GM21381 (cell line): Measurements from ENCODE around the gene ATOH1.
A peak's percentile ranks its signal among the peaks of the same experiment; 100 is the strongest.

Experiments used
- ATAC-seq: cut with Tn5 transposase; IDR thresholded peaks from one replicate; pipeline ENCODE4 v1.9.1; 2021; ENCODE audit warnings: mild to moderate bottlenecking, moderate library complexity; ENCODE audit not compliant: unreplicated experiment

ATOH1 gene, protein sequence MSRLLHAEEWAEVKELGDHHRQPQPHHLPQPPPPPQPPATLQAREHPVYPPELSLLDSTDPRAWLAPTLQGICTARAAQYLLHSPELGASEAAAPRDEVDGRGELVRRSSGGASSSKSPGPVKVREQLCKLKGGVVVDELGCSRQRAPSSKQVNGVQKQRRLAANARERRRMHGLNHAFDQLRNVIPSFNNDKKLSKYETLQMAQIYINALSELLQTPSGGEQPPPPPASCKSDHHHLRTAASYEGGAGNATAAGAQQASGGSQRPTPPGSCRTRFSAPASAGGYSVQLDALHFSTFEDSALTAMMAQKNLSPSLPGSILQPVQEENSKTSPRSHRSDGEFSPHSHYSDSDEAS

DNA sequence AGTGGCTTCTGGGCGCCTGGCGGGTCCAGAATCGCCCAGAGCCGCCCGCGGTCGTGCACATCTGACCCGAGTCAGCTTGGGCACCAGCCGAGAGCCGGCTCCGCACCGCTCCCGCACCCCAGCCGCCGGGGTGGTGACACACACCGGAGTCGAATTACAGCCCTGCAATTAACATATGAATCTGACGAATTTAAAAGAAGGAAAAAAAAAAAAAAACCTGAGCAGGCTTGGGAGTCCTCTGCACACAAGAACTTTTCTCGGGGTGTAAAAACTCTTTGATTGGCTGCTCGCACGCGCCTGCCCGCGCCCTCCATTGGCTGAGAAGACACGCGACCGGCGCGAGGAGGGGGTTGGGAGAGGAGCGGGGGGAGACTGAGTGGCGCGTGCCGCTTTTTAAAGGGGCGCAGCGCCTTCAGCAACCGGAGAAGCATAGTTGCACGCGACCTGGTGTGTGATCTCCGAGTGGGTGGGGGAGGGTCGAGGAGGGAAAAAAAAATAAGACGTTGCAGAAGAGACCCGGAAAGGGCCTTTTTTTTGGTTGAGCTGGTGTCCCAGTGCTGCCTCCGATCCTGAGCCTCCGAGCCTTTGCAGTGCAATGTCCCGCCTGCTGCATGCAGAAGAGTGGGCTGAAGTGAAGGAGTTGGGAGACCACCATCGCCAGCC, at the start of gene ATOH1:
ATOH1 (plus strand) TSS at position 422 of the 663 bp plus-strand sequence; CDS start at position 596, 174 bp downstream.
- no peak for ATAC-seq

DNA sequence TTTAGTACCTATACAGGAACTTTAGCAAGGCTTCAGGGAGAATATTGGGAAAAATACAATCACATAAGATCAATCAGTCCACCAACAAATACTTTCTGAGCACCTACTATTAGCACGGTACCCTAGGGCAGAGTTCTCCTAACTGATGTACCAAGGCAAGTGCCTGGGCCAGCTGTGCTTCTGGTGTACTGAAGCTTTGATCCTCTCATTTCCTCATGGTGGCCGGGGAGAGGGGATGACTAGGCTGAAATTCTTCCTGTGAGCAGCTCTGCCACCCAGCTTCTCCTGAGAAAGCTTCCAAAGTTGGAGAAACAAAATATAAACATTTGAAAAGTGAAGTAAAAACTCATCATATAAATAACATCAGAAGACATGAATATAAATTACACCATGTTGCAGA, 49.3 kb upstream of the ATOH1 start:
- no peak for ATAC-seq

DNA sequence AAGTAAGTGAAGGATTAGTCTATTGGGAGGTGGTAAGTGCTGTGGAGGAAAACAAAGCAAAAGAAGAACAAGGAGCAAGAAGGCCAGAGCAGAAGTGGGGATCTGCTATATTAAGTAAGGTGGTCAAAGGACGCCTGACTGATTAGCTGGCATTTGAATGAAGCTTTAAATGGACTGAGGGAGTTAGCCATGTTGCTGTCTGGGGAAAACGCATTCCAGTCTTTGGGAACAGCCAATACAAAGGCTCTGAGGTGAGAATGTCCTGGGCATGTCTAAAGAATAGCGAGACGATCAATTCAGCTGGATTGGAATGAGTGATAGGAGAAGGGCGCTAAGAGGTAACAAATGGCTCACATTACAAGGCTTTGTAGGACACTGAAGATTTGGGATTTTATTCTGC, 48.5 kb upstream of the ATOH1 start:
- no peak for ATAC-seq

DNA sequence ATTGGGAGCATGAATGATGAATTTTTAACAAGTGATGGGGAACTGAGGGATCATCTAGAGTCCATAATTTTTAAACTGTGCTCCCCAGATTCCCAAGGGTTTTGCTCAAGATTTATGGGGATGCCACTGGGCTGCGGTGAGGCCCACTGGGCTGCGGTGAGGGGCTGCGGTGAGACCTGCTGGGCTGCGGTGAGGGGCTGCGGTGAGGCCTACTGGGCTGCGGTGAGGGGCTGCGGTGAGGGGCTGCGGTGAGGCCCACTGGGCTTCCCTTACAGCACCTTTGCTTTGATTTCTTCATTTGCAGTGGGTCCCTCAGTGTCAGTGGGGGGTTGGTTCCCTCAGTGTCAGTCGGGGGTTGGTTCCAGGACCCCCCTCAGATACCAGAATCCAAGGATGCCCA, 47.4 kb upstream of the ATOH1 start:
- no peak for ATAC-seq

DNA sequence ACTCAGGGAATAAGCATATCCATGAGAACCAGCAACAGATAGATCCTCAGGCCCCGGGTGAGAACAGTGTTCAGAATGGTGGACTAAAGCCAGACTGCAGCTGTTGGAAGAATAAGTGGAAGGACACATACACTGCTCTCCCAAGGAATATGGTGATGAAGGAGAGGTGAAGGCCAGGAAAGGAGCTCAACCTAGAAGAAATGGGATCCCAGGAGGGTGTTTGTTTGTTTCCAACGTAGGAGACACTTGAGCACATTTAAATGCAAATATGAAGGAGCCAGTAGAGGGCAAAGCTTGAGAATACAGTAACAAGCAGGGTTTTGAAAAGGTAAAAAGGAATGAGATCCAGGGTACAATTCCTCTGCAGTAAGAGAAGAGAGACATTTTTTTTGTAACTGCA, 42.4 kb upstream of the ATOH1 start:
- ATAC-seq, result no peak

DNA sequence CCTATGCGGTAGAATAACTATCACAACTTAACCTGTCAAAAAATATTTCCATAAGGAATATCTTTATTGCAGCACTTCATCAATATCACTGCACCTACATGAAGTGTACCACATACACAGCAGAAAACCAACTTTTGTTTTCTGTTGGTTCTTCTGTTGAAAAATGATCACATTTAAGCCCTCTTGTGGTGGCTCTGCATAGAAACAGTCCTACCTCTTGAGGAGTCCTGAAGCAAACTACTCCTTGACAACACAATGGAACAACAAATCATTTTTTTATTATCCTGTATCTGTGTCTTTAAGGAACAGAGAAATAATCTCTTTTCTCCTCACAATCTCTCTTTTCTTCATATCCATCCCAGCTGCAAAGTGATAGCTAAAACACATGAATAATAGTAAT, 39.8 kb upstream of the ATOH1 start:
- ATAC-seq, result no peak

DNA sequence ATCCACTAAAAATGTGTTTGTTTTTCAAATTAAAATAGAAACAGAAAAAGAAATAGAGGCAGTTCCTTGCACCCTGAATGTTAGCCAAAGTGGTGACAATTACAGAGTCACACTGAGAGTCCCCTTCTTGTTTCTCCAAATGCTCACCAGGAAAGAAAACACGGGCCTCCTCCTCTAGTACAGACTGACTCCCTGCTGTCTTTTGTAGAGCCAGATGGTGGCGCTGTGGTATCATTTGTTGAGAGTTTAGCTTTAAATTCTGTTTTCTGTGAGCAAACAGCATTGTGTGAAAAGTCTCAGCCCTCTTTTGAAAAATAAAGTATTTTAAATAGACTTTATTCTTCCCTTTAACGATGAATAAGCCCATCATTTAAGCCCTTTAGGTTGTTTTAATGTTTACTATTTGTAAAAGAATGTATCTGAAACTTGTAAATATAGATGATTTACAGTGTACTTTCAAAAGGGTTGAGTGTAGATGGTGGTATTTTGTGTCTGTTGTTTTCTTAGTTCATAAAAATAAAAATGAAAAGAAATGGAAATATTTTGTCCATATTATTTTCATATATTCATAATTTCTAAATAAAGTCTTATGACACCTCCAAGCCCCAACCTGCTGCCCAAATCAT, 36.9 kb upstream of the ATOH1 start:
- ATAC-seq, result peak; percentile 84

DNA sequence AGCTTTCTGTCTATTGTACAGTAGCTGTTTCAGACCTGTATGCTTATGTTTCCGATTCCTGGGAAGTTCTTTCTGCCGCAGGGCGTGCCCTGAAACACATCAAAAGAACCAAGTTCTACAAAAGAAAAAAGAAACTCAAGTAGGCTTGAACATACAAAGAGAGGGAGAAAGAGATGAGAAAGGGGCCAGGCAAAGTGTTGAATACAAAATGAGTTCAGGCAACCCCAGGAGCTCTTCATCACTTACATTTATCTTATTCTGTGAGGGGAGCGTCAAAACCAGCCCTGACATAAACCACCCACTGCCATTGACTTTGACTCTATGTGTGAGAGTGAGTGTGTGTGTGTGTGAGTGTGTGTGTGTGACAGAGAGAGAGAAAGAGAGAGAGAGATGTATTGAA, 26.5 kb upstream of the ATOH1 start:
- ATAC-seq, result no peak

DNA sequence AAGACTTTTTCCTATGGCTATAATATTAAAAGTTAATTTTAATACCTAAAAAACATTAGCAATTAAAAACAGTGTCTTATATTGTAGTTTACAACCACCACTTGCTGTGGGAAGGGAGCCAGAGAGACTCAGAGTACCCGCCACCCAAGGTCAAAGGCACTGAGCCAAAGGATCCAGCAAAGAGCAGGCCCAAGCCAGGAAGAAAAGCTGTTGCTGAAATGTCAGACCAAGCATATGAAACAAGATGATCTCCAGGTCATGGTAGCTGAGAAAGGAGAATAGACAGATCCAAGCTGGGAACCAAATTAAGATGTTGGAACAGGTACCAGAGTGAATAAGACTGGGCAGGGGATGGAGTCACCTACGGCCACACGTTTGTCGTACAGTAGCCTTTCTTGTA, 18.8 kb upstream of the ATOH1 start:
- no peak for ATAC-seq

DNA sequence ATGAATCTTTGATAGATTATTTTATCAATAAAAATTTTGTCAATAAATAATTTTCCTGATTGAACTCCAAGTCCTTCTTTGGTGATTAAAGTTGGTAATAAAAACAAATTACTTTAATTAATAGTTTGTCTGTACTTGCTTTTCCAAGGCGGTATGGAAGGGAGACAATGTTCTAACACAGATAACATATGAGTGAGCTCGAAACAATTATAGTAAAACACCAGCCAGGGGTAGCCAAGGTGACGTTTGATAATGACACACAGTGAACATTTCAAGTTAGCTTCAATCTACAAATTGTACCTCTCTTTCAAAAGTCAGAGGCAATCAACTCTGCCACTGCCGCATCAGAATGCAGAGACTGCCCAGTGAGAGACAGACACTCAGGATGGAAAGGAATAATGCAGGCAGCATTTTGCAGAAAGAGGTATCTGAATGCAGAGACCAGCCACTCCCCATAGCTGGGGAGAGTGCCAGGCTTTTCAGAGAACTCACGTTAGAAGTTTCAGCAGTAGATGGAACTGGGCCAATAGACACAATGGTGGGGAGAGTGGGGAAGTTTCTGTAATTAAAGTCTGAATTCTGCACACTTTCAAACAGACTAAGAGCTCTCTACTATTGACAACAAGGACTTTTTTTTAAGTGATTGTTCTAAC, 18.1 kb upstream of the ATOH1 start:
- ATAC-seq, result no peak

DNA sequence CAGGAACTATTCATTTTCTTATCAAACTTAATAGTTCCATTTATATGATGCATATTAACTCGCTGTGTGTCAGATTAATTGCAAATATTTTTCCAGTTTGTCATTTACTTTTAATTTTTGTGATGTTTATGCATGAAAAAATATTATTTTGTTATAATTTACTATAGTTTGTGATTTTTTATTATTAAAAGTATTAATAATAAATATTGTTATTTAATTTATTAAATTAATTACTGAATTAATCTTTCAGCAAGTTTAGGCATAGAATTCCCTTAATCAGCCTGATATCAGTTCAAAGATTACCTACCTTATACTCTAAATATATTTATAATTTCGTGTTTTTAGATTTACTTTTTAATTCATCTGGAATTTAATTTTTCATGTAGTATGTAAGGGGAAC, 15.5 kb upstream of the ATOH1 start:
- no peak for ATAC-seq

DNA sequence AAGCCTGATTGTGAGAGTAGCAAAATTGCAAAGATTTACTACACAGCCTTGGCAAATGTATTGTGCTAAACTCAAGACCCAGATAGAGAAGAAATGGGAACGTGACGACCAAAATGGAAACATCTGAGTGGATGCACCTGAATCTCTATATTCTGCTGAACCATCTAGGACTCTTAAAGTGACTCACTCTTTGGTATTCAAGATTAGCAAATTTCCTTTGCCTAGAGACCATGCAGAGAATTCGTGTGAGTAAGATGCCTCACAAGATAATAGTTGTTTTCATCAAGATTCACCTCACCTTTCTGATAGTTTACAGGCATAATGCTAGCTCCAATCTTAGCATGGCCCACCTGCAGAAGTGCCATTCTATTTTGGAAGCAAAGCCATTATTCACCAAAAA, 14.4 kb upstream of the ATOH1 start:
- no peak for ATAC-seq

DNA sequence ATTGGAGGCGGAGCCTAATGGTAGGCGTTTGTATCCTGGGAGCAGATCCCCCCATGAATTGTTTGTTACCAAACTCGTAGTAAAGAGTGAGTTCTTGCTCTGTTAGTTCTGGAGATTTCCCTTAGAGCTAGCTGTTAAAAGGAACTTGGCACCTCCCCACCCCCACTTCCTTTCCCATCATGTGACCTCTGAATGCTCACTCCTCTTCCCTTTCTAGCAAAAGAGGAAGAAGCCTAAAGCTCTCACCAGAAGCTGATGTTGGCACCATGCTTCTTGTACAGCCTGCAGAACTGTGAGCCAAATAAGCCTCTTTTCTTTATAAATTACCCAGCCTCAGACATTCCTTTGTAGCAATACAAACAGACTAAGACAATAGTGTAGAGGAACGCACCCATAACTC, 13.8 kb upstream of the ATOH1 start:
- ATAC-seq, result no peak

DNA sequence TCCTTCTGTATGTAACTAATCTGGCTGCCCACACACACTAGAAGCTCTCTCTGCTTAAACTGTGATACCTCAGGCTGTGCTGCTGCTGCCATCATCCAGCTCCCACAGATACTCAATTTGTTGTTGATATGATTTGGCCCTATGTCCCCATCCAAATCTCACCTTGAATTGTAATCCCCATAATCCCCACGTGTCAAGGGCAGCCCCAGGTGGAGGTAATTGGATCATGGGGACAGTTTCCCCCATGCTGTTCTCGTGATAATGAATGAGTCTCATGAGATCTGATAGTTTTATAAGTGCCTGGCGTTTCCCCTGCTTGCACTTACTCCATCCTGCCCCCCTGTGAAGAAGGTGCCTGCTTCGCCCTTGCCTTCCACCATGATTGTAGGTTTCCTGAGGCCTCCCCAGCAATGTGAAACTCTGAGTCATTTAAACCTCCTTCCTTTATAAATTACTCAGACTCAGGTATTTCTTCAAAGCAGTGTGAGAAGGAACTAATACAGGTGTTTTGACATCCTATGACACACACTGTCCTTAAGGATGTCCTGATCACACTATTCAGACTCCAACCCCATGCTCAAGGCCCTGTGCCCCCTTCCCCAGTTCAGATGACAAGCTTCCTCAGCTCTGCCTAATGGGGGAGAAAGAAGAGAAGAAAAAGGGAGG, 2.9 kb upstream of the ATOH1 start:
- ATAC-seq, result no peak

DNA sequence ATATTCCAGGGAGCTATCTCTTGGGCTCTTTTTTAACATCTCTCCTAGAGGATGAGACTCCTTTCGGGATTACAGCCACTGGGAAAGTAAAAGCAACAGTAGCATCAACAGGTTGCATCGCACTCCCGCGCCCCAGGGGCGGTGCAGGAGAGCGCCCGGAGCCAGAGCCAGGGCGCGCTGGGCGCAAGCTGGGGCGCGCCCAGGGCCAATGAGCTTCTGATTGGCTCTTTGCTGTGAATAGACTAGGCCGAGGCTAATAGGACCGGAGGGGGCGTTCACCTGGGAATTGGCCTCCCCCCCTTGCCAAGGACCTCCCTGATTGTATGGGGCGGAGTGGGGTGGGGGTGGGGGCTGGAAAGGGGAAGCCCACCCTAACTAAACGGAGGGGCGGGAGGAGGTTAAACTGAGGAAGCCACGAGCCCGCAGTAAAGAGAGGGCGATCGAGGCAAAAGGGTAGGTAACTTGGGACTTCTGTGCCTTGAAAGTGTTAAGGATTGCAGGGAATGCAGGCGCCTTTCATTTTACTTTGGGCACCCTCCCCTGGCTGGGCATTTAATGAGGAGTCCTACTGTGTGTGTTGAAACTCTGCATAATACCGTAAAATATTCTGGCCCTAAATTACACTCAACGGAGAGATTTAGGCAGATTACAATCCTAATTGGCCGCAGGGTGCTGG, 1.1 kb upstream of the ATOH1 start:
- no peak for ATAC-seq

DNA sequence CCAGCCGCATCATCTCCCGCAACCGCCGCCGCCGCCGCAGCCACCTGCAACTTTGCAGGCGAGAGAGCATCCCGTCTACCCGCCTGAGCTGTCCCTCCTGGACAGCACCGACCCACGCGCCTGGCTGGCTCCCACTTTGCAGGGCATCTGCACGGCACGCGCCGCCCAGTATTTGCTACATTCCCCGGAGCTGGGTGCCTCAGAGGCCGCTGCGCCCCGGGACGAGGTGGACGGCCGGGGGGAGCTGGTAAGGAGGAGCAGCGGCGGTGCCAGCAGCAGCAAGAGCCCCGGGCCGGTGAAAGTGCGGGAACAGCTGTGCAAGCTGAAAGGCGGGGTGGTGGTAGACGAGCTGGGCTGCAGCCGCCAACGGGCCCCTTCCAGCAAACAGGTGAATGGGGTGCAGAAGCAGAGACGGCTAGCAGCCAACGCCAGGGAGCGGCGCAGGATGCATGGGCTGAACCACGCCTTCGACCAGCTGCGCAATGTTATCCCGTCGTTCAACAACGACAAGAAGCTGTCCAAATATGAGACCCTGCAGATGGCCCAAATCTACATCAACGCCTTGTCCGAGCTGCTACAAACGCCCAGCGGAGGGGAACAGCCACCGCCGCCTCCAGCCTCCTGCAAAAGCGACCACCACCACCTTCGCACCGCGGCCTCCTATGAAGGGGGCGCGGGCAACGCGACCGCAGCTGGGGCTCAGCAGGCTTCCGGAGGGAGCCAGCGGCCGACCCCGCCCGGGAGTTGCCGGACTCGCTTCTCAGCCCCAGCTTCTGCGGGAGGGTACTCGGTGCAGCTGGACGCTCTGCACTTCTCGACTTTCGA, 654 bp downstream of the ATOH1 start:
- no peak for ATAC-seq

DNA sequence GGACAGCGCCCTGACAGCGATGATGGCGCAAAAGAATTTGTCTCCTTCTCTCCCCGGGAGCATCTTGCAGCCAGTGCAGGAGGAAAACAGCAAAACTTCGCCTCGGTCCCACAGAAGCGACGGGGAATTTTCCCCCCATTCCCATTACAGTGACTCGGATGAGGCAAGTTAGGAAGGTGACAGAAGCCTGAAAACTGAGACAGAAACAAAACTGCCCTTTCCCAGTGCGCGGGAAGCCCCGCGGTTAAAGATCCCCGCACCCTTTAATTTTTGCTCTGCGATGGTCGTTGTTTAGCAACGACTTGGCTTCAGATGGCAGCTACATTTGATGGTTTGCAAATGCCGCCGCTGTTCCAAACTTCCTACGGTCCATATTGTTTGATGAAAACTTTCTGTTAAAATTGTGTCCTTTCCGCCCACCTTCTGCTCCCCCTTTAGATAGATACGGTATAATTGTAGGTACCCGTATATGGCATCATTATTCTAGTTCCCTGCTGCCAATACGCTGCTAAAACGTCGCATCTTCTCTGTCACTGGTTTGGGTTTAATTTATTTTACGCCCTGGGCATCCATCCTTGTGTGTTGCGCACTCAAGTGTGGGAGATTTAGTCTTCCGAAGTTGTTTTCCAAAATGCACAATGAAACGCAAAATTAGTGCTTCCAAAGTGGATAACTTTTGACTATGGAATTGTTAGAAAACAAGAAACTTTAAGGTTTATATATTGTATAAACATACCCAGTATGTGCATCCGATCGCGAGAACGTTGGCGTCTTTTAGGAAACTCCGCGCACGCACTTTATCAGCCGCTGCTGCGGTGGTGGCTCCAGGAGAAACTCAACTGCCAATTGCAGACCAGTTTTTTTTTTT, 1.5 kb downstream of the ATOH1 start:
- ATAC-seq, result no peak

DNA sequence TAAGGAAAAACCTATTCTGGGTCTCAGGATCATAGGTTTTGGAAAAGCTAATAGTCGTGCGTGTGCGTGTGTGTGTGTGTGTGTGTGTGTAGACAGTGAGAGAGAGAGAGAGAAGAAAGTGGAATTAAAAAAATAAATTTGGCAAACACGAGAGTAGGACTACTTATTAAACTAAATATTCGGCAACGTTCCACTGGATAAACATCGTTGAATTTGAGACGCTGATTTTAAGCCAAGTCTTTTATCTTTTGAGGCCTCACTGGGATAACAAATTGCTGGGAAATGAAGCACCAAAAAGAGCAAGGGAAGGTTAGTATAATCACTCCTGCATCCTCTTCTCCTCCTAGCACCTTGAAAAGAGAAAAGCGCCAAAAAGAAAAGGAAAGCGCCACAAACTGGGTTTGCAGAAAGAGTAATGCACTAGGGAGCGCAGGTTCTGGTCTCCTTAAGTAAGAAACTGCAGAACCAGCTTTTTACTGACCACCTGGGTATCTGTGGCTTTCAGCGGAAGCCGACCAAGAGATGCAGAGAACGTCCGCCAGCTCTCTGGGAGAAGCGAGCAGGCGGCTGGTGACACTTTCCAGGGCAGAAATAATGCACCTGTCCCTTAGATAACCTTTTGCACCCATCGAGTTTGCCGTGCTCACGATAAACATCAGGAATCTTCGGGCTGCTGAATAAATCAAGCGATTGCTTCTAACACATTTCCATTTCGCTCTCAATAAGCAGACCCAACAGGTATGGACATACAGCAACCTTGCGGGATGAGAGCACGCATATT, 3.4 kb downstream of the ATOH1 start:
- ATAC-seq, result no peak
